Measurements from ENCODE around the gene SS18L1.

- TF ChIP-seq CTCF (conservative IDR thresholded peaks at IDR 0.05) (no peak), ZFX (IDR thresholded peaks at IDR 0.05) (no peak)
Measured at GRCh38 chr20:62209850-62210495, 66.4 kb downstream of the SS18L1 start.

All from C4-2B (cell line).